ENCODE results near the gene SMCO1.

- no peak for TF ChIP-seq CTCF (IDR thresholded peaks at IDR 0.05)
- no peak for TF ChIP-seq POLR2A (IDR thresholded peaks at IDR 0.05)
These were observed 16.3 kb upstream of the SMCO1 start for GRCh38 chr3:196531418-196531817.
